ENCODE data around the gene ERF.

The ERF gene

GRCh38 chr19:42286349-42287016 lies 31.6 kb upstream of the ERF start:
- no peak for DNase-seq

GRCh38 chr19:42285988-42286348 lies 31.0 kb upstream of the ERF start:
- DNase-seq: no peak

GRCh38 chr19:42285541-42285941 lies 30.6 kb upstream of the ERF start:
- DNase-seq: no peak

GRCh38 chr19:42284591-42285341 lies 29.8 kb upstream of the ERF start:
- peak; percentile 41 for DNase-seq

- peak; percentile 88 for DNase-seq
These were observed 29.2 kb upstream of the ERF start for GRCh38 chr19:42284066-42284501.

GRCh38 chr19:42283188-42284065 lies 28.5 kb upstream of the ERF start:
- peak; percentile 97 for DNase-seq

GRCh38 chr19:42282819-42283187 lies 27.9 kb upstream of the ERF start:
- DNase-seq: no peak

- no peak for DNase-seq
These were observed 27.2 kb upstream of the ERF start for GRCh38 chr19:42281827-42282762.

GRCh38 chr19:42281146-42281826 lies 26.4 kb upstream of the ERF start:
- peak; percentile 50 for DNase-seq

- no peak for DNase-seq
These were observed 25.9 kb upstream of the ERF start for GRCh38 chr19:42280815-42281145.

- peak; percentile 94 for DNase-seq
These were observed 25.2 kb upstream of the ERF start for GRCh38 chr19:42279902-42280814.

- DNase-seq: no peak
These were observed 24.4 kb upstream of the ERF start for GRCh38 chr19:42279155-42279901.

- DNase-seq: no peak
These were observed 23.7 kb upstream of the ERF start for GRCh38 chr19:42278452-42279154.

GRCh38 chr19:42277821-42278451 lies 23.0 kb upstream of the ERF start:
- DNase-seq: no peak

- peak; percentile 48 for DNase-seq
These were observed 21.9 kb upstream of the ERF start for GRCh38 chr19:42276821-42277220.

GRCh38 chr19:42276284-42276683 lies 21.4 kb upstream of the ERF start:
- DNase-seq: no peak

- DNase-seq: no peak
These were observed 20.6 kb upstream of the ERF start for GRCh38 chr19:42275517-42275916.

- DNase-seq: no peak
These were observed 20.2 kb upstream of the ERF start for GRCh38 chr19:42275103-42275502.

All from stimulated activated CD4-positive, alpha-beta T cell treated with anti-CD3 and anti-CD28 coated beads, Interleukin-15, amount 100 ng/mL, for 24 hours (primary cell).